IPS-NIHi11 (cell line): ENCODE results near the gene BCAR3.
"Not testable (repeated sequence)": the region's sequence is repeated elsewhere in the genome, so short reads cannot be mapped to it uniquely, and the experiment has no call there.

Experiments used
- DNase-seq: peaks from one replicate; pipeline ENCODE4 v3.0.0; 2012; ENCODE audit warnings: mixed read lengths, low spot score

BCAR3 gene

GRCh38 chr1:93596329-93597089 lies 85.1 kb downstream of the BCAR3 start:
- no peak for DNase-seq

GRCh38 chr1:93595743-93596142 lies 85.9 kb downstream of the BCAR3 start:
- no peak for DNase-seq

- no peak for DNase-seq
Measured at GRCh38 chr1:93595266-93595665, 86.4 kb downstream of the BCAR3 start.

- no peak for DNase-seq
Measured at GRCh38 chr1:93594603-93594880, 87.1 kb downstream of the BCAR3 start.

- DNase-seq = no peak
Measured at GRCh38 chr1:93593854-93594602, 87.6 kb downstream of the BCAR3 start.

GRCh38 chr1:93592551-93592949 lies 89.1 kb downstream of the BCAR3 start:
- no peak for DNase-seq

GRCh38 chr1:93591676-93592550 lies 89.7 kb downstream of the BCAR3 start:
- peak; percentile 64 for DNase-seq

GRCh38 chr1:93591291-93591675 lies 90.4 kb downstream of the BCAR3 start:
- DNase-seq = not testable (repeated sequence)

- DNase-seq = no peak
Measured at GRCh38 chr1:93588955-93589354, 92.7 kb downstream of the BCAR3 start.

- DNase-seq = no peak
Measured at GRCh38 chr1:93588206-93588605, 93.4 kb downstream of the BCAR3 start.

GRCh38 chr1:93587354-93587753 lies 94.3 kb downstream of the BCAR3 start:
- DNase-seq = no peak

GRCh38 chr1:93585059-93585966 lies 96.3 kb downstream of the BCAR3 start:
- peak; percentile 75 for DNase-seq

- DNase-seq = no peak
Measured at GRCh38 chr1:93584261-93585003, 97.2 kb downstream of the BCAR3 start.

- DNase-seq = no peak
Measured at GRCh38 chr1:93581917-93582850, 99.5 kb downstream of the BCAR3 start.

- DNase-seq = no peak
Measured at GRCh38 chr1:93579891-93580290, 101.7 kb downstream of the BCAR3 start.

- no peak for DNase-seq
Measured at GRCh38 chr1:93578911-93579825, 102.5 kb downstream of the BCAR3 start.

- DNase-seq = no peak
Measured at GRCh38 chr1:93578433-93578830, 103.2 kb downstream of the BCAR3 start.

GRCh38 chr1:93577536-93578432 lies 103.9 kb downstream of the BCAR3 start:
- no peak for DNase-seq
